GM23248 (cell line): ENCODE measurements around the gene ZNF135. TPM values are rescaled to one million over a fixed set of nuclear protein-coding genes. Genes with fewer than 3 reads are reported as not detected.

ENCODE experiments used
- DNase-seq: peaks from one replicate; pipeline ENCODE4 v3.0.0-alpha.2; 2015
- H2AFZ ChIP-seq: fragments of 200-600 bp; sonication (generic); 2 replicates; pipeline ENCODE4 v1.6.1; 2016; ENCODE audit warnings: antibody characterized with exemption
- H3F3A ChIP-seq: fragments of 200-600 bp; sonication (generic); 2 replicates; pipeline ENCODE4 v1.6.1; 2016; ENCODE audit warnings: mild to moderate bottlenecking, antibody characterized with exemption, mixed run types; ENCODE audit not compliant: insufficient read depth
- H3K27ac ChIP-seq: fragments of 200-600 bp; sonication (generic); 2 replicates; pipeline ENCODE4 v1.5.1; 2016; ENCODE audit warnings: mild to moderate bottlenecking
- H3K27me3 ChIP-seq: fragments of 200-600 bp; sonication (generic); replicated peaks from 2 replicates; pipeline ENCODE4 v1.6.1; 2016; ENCODE audit warnings: mild to moderate bottlenecking; ENCODE audit not compliant: insufficient read depth
- H3K36me3 ChIP-seq: fragments of 200-600 bp; sonication (generic); 2 replicates; pipeline ENCODE4 v1.6.1; 2016; ENCODE audit warnings: low read depth, mild to moderate bottlenecking
- H3K4me1 ChIP-seq: fragments of 200-600 bp; sonication (generic); 2 replicates; pipeline ENCODE4 v1.6.1; 2016; ENCODE audit warnings: mild to moderate bottlenecking; ENCODE audit not compliant: insufficient read depth
- H3K4me2 ChIP-seq: fragments of 200-600 bp; sonication (generic); one replicate; pipeline ENCODE4 v1.6.1; 2016; ENCODE audit warnings: mild to moderate bottlenecking; ENCODE audit not compliant: unreplicated experiment
- H3K4me3 ChIP-seq: fragments of 200-600 bp; sonication (generic); 2 replicates; pipeline ENCODE4 v1.5.1; 2016; ENCODE audit warnings: mild to moderate bottlenecking
- H3K79me2 ChIP-seq: fragments of 200-600 bp; sonication (generic); 2 replicates; pipeline ENCODE4 v1.6.1; 2016; ENCODE audit warnings: mild to moderate bottlenecking; ENCODE audit not compliant: insufficient read depth
- H3K9ac ChIP-seq: fragments of 200-600 bp; sonication (generic); 2 replicates; pipeline ENCODE4 v1.6.1; 2016; ENCODE audit warnings: mild to moderate bottlenecking
- H3K9me2 ChIP-seq: fragments of 200-600 bp; sonication (generic); 2 replicates; pipeline ENCODE4 v1.6.1; 2016; ENCODE audit warnings: mixed run types, mild to moderate bottlenecking, moderate library complexity; ENCODE audit not compliant: insufficient read depth
- H3K9me3 ChIP-seq: fragments of 200-600 bp; sonication (generic); one replicate; pipeline ENCODE4 v1.6.1; 2017; ENCODE audit warnings: low read depth
- H4K20me1 ChIP-seq: fragments of 200-600 bp; sonication (generic); 2 replicates; pipeline ENCODE4 v1.6.0; 2016; ENCODE audit not compliant: insufficient read depth
- EZH2 ChIP-seq: fragments of 200-600 bp; sonication (generic); IDR thresholded peaks from 2 replicates; pipeline ENCODE4 v1.6.1; 2018; ENCODE audit warnings: antibody characterized with exemption, mild to moderate bottlenecking; ENCODE audit not compliant: insufficient read depth, poor library complexity, severe bottlenecking
- EZH2phosphoT487 ChIP-seq: fragments of 200-600 bp; sonication (generic); IDR thresholded peaks from 2 replicates; pipeline ENCODE4 v1.6.1; 2018; ENCODE audit warnings: antibody characterized with exemption, moderate library complexity, mild to moderate bottlenecking, low read depth; ENCODE audit not compliant: insufficient read depth
- WGBS, 2 experiments: methylation state at CpG; one replicate each; pipeline ENCODE4 v1.1.6; 2015 to 2017; ENCODE audit warnings: low lambda C conversion rate in 2 of 2, low coverage in 1 of 2; ENCODE audit errors: missing lambda C conversion rate in 2 of 2; 5-methylcytosine and 5-hydroxymethylcytosine counted together
- in situ Hi-C: fragments of 300-500 bp; cut with MboI; formaldehyde crosslinking; loops from 2 replicates; pipeline ENCODE4 v1.15.0; 2020
- polyA plus RNA-seq: library from polyadenylated mRNA; unstranded; fragments of >200 nt; fragmentation: Nextera tagmentation; extraction: Ambion mirVana; gene quantifications from 2 replicates; pipeline ENCODE4 v1.2.1, GENCODE V29; 2016
- total RNA-seq: library from RNA; depleted of rRNA; stranded (reverse); fragments of >200 nt; shearing (Covaris generic); gene quantifications from 2 replicates; pipeline ENCODE4 v1.2.3, GENCODE V29; 2014; rRNA removed

The ZNF135 gene
- total and polyA plus RNA-seq, 2 experiments from 2014 or later, result 4.6 to 6.4 TPM

GRCh38 chr19:58108546-58108817 is 49.4 kb downstream of the ZNF135 start:
- no peaks in the 10 kb centered on the region for H4K20me1 ChIP-seq
- H3K9me2 ChIP-seq, result no peaks in the 10 kb centered on the region
- 53 to 54% methylated on average over 3 of the region's 3 CpGs for WGBS, 2 experiments
- H3F3A ChIP-seq, result no peaks in the 10 kb centered on the region
- H3K9me3 ChIP-seq, result peaks cover 8% of the 10 kb centered on the region
- H3K4me2 ChIP-seq, result no peak overlapping the region
- no peak overlapping the region for H3K4me3 ChIP-seq
- no peaks in the 10 kb centered on the region for H3K36me3 ChIP-seq
- no peak for DNase-seq
- H2AFZ ChIP-seq, result no peak overlapping the region
- no peak overlapping the region for H3K27ac ChIP-seq
- no peak for TF ChIP-seq EZH2
- TF ChIP-seq EZH2phosphoT487, result no peak
- H3K79me2 ChIP-seq, result no peaks in the 10 kb centered on the region
- H3K9ac ChIP-seq, result no peak overlapping the region
- in situ Hi-C loops, result no loop called here
- H3K4me1 ChIP-seq, result no peaks in the 10 kb centered on the region
- H3K27me3 ChIP-seq, result no peaks in the 10 kb centered on the region

DNA sequence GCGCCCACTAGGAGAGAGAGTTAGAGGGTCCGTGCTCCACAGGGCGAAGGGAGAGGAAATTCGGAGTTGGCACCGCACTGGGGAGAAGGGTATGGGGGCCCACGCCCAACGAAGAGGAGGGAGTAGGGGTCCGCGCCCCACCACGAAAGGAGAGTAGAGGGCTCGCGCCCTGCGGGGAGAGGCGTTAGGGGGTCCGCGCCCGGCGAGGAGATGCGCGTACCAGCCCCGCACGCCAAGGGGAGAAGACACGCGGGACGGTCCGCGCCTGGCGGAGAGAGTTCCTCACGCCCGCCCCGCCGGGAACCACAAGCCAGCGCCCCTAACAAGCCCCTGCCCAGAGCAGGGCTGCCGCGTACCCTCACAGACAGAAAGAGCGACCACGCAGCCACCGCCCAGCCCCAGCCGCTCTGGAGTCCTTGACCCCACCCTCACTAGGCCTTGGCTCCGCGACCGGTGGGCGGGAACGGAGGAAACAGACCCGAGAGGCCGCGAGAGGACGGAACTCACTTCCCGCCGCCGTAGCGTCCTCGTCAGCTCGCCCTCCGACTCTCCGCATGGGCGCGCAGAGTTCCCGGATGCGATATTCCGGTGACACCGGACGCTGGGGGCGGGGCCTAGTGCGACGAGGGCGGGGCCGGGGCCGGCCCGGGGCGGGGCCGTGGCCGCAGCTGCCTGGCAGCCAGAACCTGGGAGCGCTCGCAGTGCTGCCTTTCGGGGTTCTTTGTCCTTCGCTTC is 58.9 kb downstream of the ZNF135 start:
- H3K9me2 ChIP-seq, result no peaks in the 10 kb centered on the region
- no peak overlapping the region for H3K4me3 ChIP-seq
- peaks cover 6% of the 10 kb centered on the region; the same call in 1 of the 2 replicates for H3F3A ChIP-seq
- H3K27me3 ChIP-seq, result no peaks in the 10 kb centered on the region
- H3K4me1 ChIP-seq, result no peaks in the 10 kb centered on the region
- TF ChIP-seq EZH2phosphoT487, result no peak
- TF ChIP-seq EZH2, result no peak
- in situ Hi-C loops, result no loop called here
- H3K9me3 ChIP-seq, result no peaks in the 10 kb centered on the region
- no peaks in the 10 kb centered on the region for H3K36me3 ChIP-seq
- no peak overlapping the region for H3K9ac ChIP-seq
- no peaks in the 10 kb centered on the region for H3K79me2 ChIP-seq
- H3K27ac ChIP-seq, result no peak overlapping the region
- no peak overlapping the region for H2AFZ ChIP-seq
- no peak for DNase-seq
- H4K20me1 ChIP-seq, result no peaks in the 10 kb centered on the region
- no peak overlapping the region for H3K4me2 ChIP-seq
- WGBS, 2 experiments, result 7 to 10% methylated on average over 42 to 66 of the region's 77 CpGs

DNA sequence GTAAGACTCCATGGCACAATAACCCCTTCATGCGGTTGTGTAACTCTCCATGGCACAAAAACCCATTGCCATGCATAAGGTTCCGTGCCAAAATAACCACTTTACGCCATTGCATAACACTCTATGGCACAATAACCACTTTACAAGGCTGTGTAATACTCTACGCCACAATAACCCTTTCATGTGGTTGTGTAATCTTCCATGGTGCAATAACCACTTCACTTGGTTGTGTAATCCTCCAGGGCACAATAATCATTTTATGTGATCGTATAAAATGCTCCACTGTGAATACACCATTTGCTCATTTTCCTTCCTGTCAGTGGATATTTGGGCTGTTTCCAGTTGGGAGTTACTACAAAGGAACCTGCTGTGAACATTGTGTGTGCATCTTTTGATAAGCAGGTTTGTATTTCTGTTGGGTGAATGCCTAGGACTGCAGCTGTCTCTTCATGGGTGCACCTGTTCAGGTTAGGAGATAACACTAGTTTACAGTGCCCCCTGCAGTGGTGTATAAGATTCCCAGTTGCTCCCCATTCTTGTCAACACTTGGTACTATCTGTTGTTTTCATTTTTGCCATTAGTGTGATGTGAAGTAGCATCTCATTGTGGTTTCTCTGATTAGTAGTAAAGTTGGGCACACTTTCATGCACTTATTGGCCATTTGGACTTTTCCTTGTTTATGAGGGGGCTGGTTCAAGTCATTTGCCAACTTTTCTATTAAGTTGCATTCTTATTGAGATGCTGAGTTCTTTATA is 60.1 kb downstream of the ZNF135 start:
- no peaks in the 10 kb centered on the region for H3K36me3 ChIP-seq
- no peak overlapping the region for H3K9ac ChIP-seq
- in situ Hi-C loops, result no loop called here
- H3K27me3 ChIP-seq, result no peaks in the 10 kb centered on the region
- H3K27ac ChIP-seq, result no peak overlapping the region
- peaks cover 6% of the 10 kb centered on the region; the same call in 1 of the 2 replicates for H3F3A ChIP-seq
- TF ChIP-seq EZH2phosphoT487, result no peak
- TF ChIP-seq EZH2, result no peak
- H3K79me2 ChIP-seq, result no peaks in the 10 kb centered on the region
- no peaks in the 10 kb centered on the region for H3K4me1 ChIP-seq
- no peak overlapping the region for H3K4me3 ChIP-seq
- no peaks in the 10 kb centered on the region for H4K20me1 ChIP-seq
- H3K9me2 ChIP-seq, result no peaks in the 10 kb centered on the region
- no peak for DNase-seq
- 60 to 61% methylated on average over 5 of the region's 5 CpGs for WGBS, 2 experiments
- H2AFZ ChIP-seq, result no peak overlapping the region
- no peaks in the 10 kb centered on the region for H3K9me3 ChIP-seq
- no peak overlapping the region for H3K4me2 ChIP-seq

Other genes with a start within 250 kb of the ZNF135 start
- 2.9 and 4.3 TPM in 2 replicates for gene ZNF552, start 244.4 kb upstream of the ZNF135 start, total RNA-seq
- 2.7 and 3.2 TPM in 2 replicates for gene ZNF552, start 244.4 kb upstream of the ZNF135 start, polyA plus RNA-seq
- 10.1 and 14.0 TPM in 2 replicates for gene ZNF587B, start 229.0 kb upstream of the ZNF135 start, total RNA-seq
- gene ZNF587B, start 229.0 kb upstream of the ZNF135 start, polyA plus RNA-seq, result 5.1 TPM in 2 replicates
- 10.0 and 14.3 TPM in 2 replicates for gene ZNF587, start 209.4 kb upstream of the ZNF135 start, total RNA-seq
- gene ZNF587, start 209.4 kb upstream of the ZNF135 start, polyA plus RNA-seq, result 6.9 and 8.0 TPM in 2 replicates
- 3.3 and 3.6 TPM in 2 replicates for gene ZNF814, start 170.2 kb upstream of the ZNF135 start, total RNA-seq
- gene ZNF814, start 170.2 kb upstream of the ZNF135 start, polyA plus RNA-seq, result 11.7 and 14.1 TPM in 2 replicates
- 9.8 and 14.7 TPM in 2 replicates for gene ZNF417, start 142.7 kb upstream of the ZNF135 start, total RNA-seq
- 3.6 and 5.1 TPM in 2 replicates for gene ZNF417, start 142.7 kb upstream of the ZNF135 start, polyA plus RNA-seq
- gene ZNF418, start 123.9 kb upstream of the ZNF135 start, total RNA-seq, result 2.6 and 2.8 TPM in 2 replicates
- gene ZNF418, start 123.9 kb upstream of the ZNF135 start, polyA plus RNA-seq, result 1.0 and 2.2 TPM in 2 replicates
- 1.5 and 5.2 TPM in 2 replicates for gene ZNF256, start 111.6 kb upstream of the ZNF135 start, total RNA-seq
- gene ZNF256, start 111.6 kb upstream of the ZNF135 start, polyA plus RNA-seq, result 3.1 and 3.3 TPM in 2 replicates
- gene C19orf18, start 84.7 kb upstream of the ZNF135 start, total RNA-seq, result 0.25 TPM in 1 of 2 replicates, not detected in the other
- 0.79 and 1.0 TPM in 2 replicates for gene C19orf18, start 84.7 kb upstream of the ZNF135 start, polyA plus RNA-seq
- gene ZNF606, start 56.5 kb upstream of the ZNF135 start, total RNA-seq, result 15.0 and 17.2 TPM in 2 replicates
- 8.0 and 8.1 TPM in 2 replicates for gene ZNF606, start 56.5 kb upstream of the ZNF135 start, polyA plus RNA-seq
- gene ZSCAN1, start 25.3 kb upstream of the ZNF135 start, total RNA-seq, result not detected in 2 replicates
- gene ZSCAN1, start 25.3 kb upstream of the ZNF135 start, polyA plus RNA-seq, result 0.27 and 0.39 TPM in 2 replicates
- gene ZSCAN18, start 38.9 kb downstream of the ZNF135 start, total RNA-seq, result 47.8 and 52.6 TPM in 2 replicates
- gene ZSCAN18, start 38.9 kb downstream of the ZNF135 start, polyA plus RNA-seq, result 19.0 and 21.8 TPM in 2 replicates
- gene ZNF329, start 91.5 kb downstream of the ZNF135 start, total RNA-seq, result 10.7 and 15.1 TPM in 2 replicates
- 1.7 and 2.6 TPM in 2 replicates for gene ZNF329, start 91.5 kb downstream of the ZNF135 start, polyA plus RNA-seq
- gene ZNF274, start 123.8 kb downstream of the ZNF135 start, total RNA-seq, result 18.2 and 20.8 TPM in 2 replicates
- 16.5 and 18.0 TPM in 2 replicates for gene ZNF274, start 123.8 kb downstream of the ZNF135 start, polyA plus RNA-seq
- gene ZNF544, start 169.6 kb downstream of the ZNF135 start, total RNA-seq, result 32.0 and 37.8 TPM in 2 replicates
- gene ZNF544, start 169.6 kb downstream of the ZNF135 start, polyA plus RNA-seq, result 10.9 and 15.9 TPM in 2 replicates
- gene ZNF8, start 219.7 kb downstream of the ZNF135 start, total RNA-seq, result 4.0 and 5.7 TPM in 2 replicates
- 1.1 and 1.2 TPM in 2 replicates for gene ZNF8, start 219.7 kb downstream of the ZNF135 start, polyA plus RNA-seq
- 33.7 and 35.0 TPM in 2 replicates for gene ERVK3-1, start 246.1 kb downstream of the ZNF135 start, total RNA-seq
- gene ERVK3-1, start 246.1 kb downstream of the ZNF135 start, polyA plus RNA-seq, result 40.2 and 41.3 TPM in 2 replicates